CD4-positive, alpha-beta memory T cell (primary cell): ENCODE data around the gene IER3. TPM values are rescaled to one million over a fixed set of nuclear protein-coding genes. Genes with fewer than 3 reads are reported as not detected.

Experiments used
- CTCF ChIA-PET: fragments of 350-600 bp; sonication (Branson Sonifier 250); formaldehyde crosslinking; loops from one replicate; lab custom pipeline; 2021; ENCODE audit warnings: inconsistent platforms; ENCODE audit not compliant: partially characterized antibody; lab: Charles Lee
- POLR2A ChIA-PET: fragments of 350-600 bp; sonication (Branson Sonifier 250); formaldehyde crosslinking; loops from one replicate; lab custom pipeline; 2021; ENCODE audit not compliant: partially characterized antibody; lab: Charles Lee
- DNase-seq, 5 donors: peaks; one replicate each; pipeline versions ENCODE4 v3.0.0 to v3.0.0-alpha.2; 2020 to 2022; ENCODE audit warnings: mixed read lengths in 1 of 5
- H3K27ac ChIP-seq: one replicate; pipeline ENCODE4 v1.7.0; 2013; ENCODE audit warnings: low read depth, low read length
- H3K27me3 ChIP-seq: 2 replicates; pipeline ENCODE4 v1.7.0; 2013; ENCODE audit warnings: mild to moderate bottlenecking, low read length, moderate library complexity; ENCODE audit not compliant: insufficient read depth
- H3K36me3 ChIP-seq: 2 replicates; pipeline ENCODE4 v1.7.0; 2013; ENCODE audit warnings: mild to moderate bottlenecking, low read length, moderate library complexity; ENCODE audit not compliant: insufficient read depth
- H3K4me1 ChIP-seq: 2 replicates; pipeline ENCODE4 v1.7.0; 2013; ENCODE audit warnings: mild to moderate bottlenecking, low read length, moderate library complexity; ENCODE audit not compliant: insufficient read depth
- H3K4me3 ChIP-seq, 2 donors: one replicate each; pipeline ENCODE4 v1.7.0; 2013; ENCODE audit warnings: low read length in 2 of 2, mild to moderate bottlenecking in 1 of 2
- H3K9me3 ChIP-seq, 2 donors: one replicate each; pipeline ENCODE4 v1.7.0; 2013; ENCODE audit warnings: low read length in 2 of 2, control low read depth in 1 of 2; ENCODE audit not compliant: control insufficient read depth in 1 of 2
- H3K27ac Mint-ChIP-seq, 7 donors: one replicate each; pipeline ENCODE4 v1.8.0; 2020 to 2021; ENCODE audit warnings: mixed read lengths in 7 of 7, mild to moderate bottlenecking in 6 of 7, inconsistent platforms in 3 of 7, moderate library complexity in 3 of 7
- H3K27me3 Mint-ChIP-seq, 2 donors: one replicate each; pipeline ENCODE4 v1.8.0; 2020 to 2021; ENCODE audit warnings: mixed read lengths in 2 of 2
- H3K36me3 Mint-ChIP-seq, 2 donors: one replicate each; pipeline ENCODE4 v1.8.0; 2020 to 2021; ENCODE audit warnings: mixed read lengths in 2 of 2, inconsistent platforms in 1 of 2, mild to moderate bottlenecking in 1 of 2
- H3K4me1 Mint-ChIP-seq, 4 donors: one replicate each; pipeline ENCODE4 v1.8.0; 2020 to 2021; ENCODE audit warnings: mixed read lengths in 4 of 4, mild to moderate bottlenecking in 1 of 4
- H3K4me3 Mint-ChIP-seq, 8 donors: one replicate each; pipeline ENCODE4 v1.8.0; 2020 to 2021; ENCODE audit warnings: mixed read lengths in 8 of 8, mild to moderate bottlenecking in 7 of 8, moderate library complexity in 6 of 8, inconsistent platforms in 3 of 8
- H3K9me3 Mint-ChIP-seq, 8 donors: one replicate each; pipeline ENCODE4 v1.8.0; 2020 to 2021; ENCODE audit warnings: mixed read lengths in 8 of 8, mild to moderate bottlenecking in 5 of 8, inconsistent platforms in 3 of 8, moderate library complexity in 1 of 8
- intact Hi-C: fragments of 100-400 bp; cut with micrococcal nuclease; formaldehyde crosslinking; loops from one replicate; pipeline ENCODE4 v1.15.1; 2023
- polyA plus RNA-seq, 2 donors: library from polyadenylated mRNA; unstranded; fragments of 300-500 nt; fragmentation: Illumina TruSeq; gene quantifications; one replicate each; pipeline ENCODE4 v1.2.3, GENCODE V29; 2021
- total RNA-seq, 2 experiments: library from RNA; stranded (reverse); gene quantifications; one replicate each; pipeline ENCODE4 v1.2.3, GENCODE V29; 2021

Gene IER3
- total and polyA plus RNA-seq, 4 experiments from 2014 or later, result 0.77 to 11.4 (median 6.1) TPM

- Histone ChIP-seq H3K27ac (peak overlapping the region; percentile 69), H3K9me3 (no peaks in the 10 kb centered on the region), H3K4me3 (peak overlapping the region; percentile 67 to 80), H3K36me3 (peaks cover 23% of the 10 kb centered on the region), H3K27me3 (no peaks in the 10 kb centered on the region), H3K4me1 (peaks cover 35% of the 10 kb centered on the region)
- Mint-ChIP-seq H3K4me3 (peak overlapping the region; percentile 88 to 99 (median 98)), H3K9me3 (peaks cover 0 to 2% (median 0%) of the 10 kb centered on the region in 8 donors), H3K4me1 (peaks cover 22 to 68% (median 44%) of the 10 kb centered on the region in 4 donors), H3K27me3 (no peaks in the 10 kb centered on the region), H3K36me3 (peaks cover 31 to 63% of the 10 kb centered on the region in 2 donors), H3K27ac (peak overlapping the region; percentile 96 to 100 (median 98))
- intact Hi-C loops, result loop anchor here (1.0 kb wide), 5 partner anchors 30 to 201 kb away; partner anchors contain the start of genes GNL1, MRPS18B and PPP1R10
- ChIA-PET CTCF (interaction anchor here (0.6 to 23.1 kb wide), 10 partner anchors 12 to 235 kb away, joined by 3 to 865 read pairs (median 3); partner anchors contain the start of gene DHX16), POLR2A (interaction anchor here (0.7 to 47.0 kb wide), 32 partner anchors 9 to 1255 kb away, joined by 3 to 1474 read pairs (median 4); partner anchors contain the start of genes ABCF1, ATAT1, BAG6 and C6orf136)
- DNase-seq, result no peak
Measured at GRCh38 chr6:30716879-30717128, 27.5 kb downstream of the IER3 start.

- peaks cover 0 to 2% (median 0%) of the 10 kb centered on the region in 8 donors for H3K9me3 Mint-ChIP-seq
- CTCF ChIA-PET, result interaction anchor here (0.7 to 2.7 kb wide), 2 partner anchors 8 to 22 kb away, joined by 4 to 11 read pairs; no protein-coding TSS in a partner anchor
- no peak for DNase-seq
- peaks cover 50 to 66% of the 10 kb centered on the region in 2 donors for H3K36me3 Mint-ChIP-seq
- Histone ChIP-seq H3K36me3 (peaks cover 31% of the 10 kb centered on the region), H3K27me3 (no peaks in the 10 kb centered on the region), H3K27ac (no peak overlapping the region), H3K9me3 (no peaks in the 10 kb centered on the region), H3K4me1 (peaks cover 28% of the 10 kb centered on the region), H3K4me3 (no peak overlapping the region)
- H3K27ac Mint-ChIP-seq, result peak overlapping the region in 1 of 7 donors; percentile 18
- intact Hi-C loops, result no loop called here
- H3K4me1 Mint-ChIP-seq, result peaks cover 18 to 49% (median 36%) of the 10 kb centered on the region in 4 donors
- no peak overlapping the region for H3K4me3 Mint-ChIP-seq
- POLR2A ChIA-PET, result interaction anchor here (47.0 kb wide), 1 partner anchor 29 kb away, joined by 1474 read pairs; the partner anchor contains the start of genes DHX16, NRM and PPP1R18
- no peaks in the 10 kb centered on the region for H3K27me3 Mint-ChIP-seq
Measured at GRCh38 chr6:30714263-30714662, 30.1 kb downstream of the IER3 start.

GRCh38 chr6:30712441-30712945 is 31.9 kb downstream of the IER3 start:
- Mint-ChIP-seq H3K4me3 (no peak overlapping the region), H3K27ac (peak overlapping the region in 1 of 7 donors; percentile 13), H3K27me3 (no peaks in the 10 kb centered on the region), H3K4me1 (peaks cover 18 to 42% (median 29%) of the 10 kb centered on the region in 4 donors), H3K9me3 (peaks cover 0 to 2% (median 0%) of the 10 kb centered on the region in 8 donors), H3K36me3 (peaks cover 58 to 74% of the 10 kb centered on the region in 2 donors)
- H3K9me3 ChIP-seq, result no peaks in the 10 kb centered on the region
- no peak overlapping the region for H3K27ac ChIP-seq
- ChIA-PET POLR2A (interaction anchor here (0.8 to 47.0 kb wide), 3 partner anchors 9 to 95 kb away, joined by 3 to 1474 read pairs (median 11); partner anchors contain the start of genes DHX16, MRPS18B, NRM and PPP1R18), CTCF (interaction anchor here (1.2 to 2.7 kb wide), 4 partner anchors 10 to 34 kb away, joined by 3 to 11 read pairs (median 6); no protein-coding TSS in a partner anchor)
- H3K27me3 ChIP-seq, result no peaks in the 10 kb centered on the region
- no peak for DNase-seq
- peaks cover 34% of the 10 kb centered on the region for H3K36me3 ChIP-seq
- H3K4me1 ChIP-seq, result peaks cover 15% of the 10 kb centered on the region
- intact Hi-C loops, result no loop called here
- no peak overlapping the region for H3K4me3 ChIP-seq

GRCh38 chr6:30711758-30712380 is 32.5 kb downstream of the IER3 start:
- POLR2A ChIA-PET, result interaction anchor here (0.8 to 47.0 kb wide), 3 partner anchors 9 to 94 kb away, joined by 3 to 1474 read pairs (median 11); partner anchors contain the start of genes DHX16, MRPS18B, NRM and PPP1R18
- intact Hi-C loops, result no loop called here

GRCh38 chr6:30709101-30709868 is 35.1 kb downstream of the IER3 start:
- Mint-ChIP-seq H3K9me3 (no peaks in the 10 kb centered on the region), H3K27me3 (no peaks in the 10 kb centered on the region), H3K27ac (peak overlapping the region in 2 of 7 donors; percentile 13 to 86), H3K36me3 (peaks cover 68 to 75% of the 10 kb centered on the region in 2 donors), H3K4me1 (peaks cover 6 to 21% (median 11%) of the 10 kb centered on the region in 4 donors), H3K4me3 (no peak overlapping the region)
- ChIA-PET CTCF (interaction anchor here (0.8 to 2.7 kb wide), 4 partner anchors 13 to 30 kb away, joined by 3 to 8 read pairs (median 6); partner anchors contain the start of gene NRM), POLR2A (interaction anchor here (47.0 kb wide), 1 partner anchor 24 kb away, joined by 1474 read pairs; the partner anchor contains the start of genes DHX16, NRM and PPP1R18)
- H3K4me1 ChIP-seq, result no peaks in the 10 kb centered on the region
- H3K9me3 ChIP-seq, result no peaks in the 10 kb centered on the region
- no peak overlapping the region for H3K4me3 ChIP-seq
- intact Hi-C loops, result no loop called here
- H3K27me3 ChIP-seq, result no peaks in the 10 kb centered on the region
- no peak overlapping the region for H3K27ac ChIP-seq
- H3K36me3 ChIP-seq, result peaks cover 46% of the 10 kb centered on the region
- DNase-seq, result no peak

More at GRCh38 chr6:30711758-30712380, 32.5 kb downstream of the IER3 start:
- H3K4me3 Mint-ChIP-seq, result no peak overlapping the region
- no peak overlapping the region for H3K27ac Mint-ChIP-seq
- peaks cover 59 to 72% of the 10 kb centered on the region in 2 donors for H3K36me3 Mint-ChIP-seq
- no peak overlapping the region for H3K27ac ChIP-seq
- peaks cover 15% of the 10 kb centered on the region for H3K4me1 ChIP-seq
- DNase-seq, result no peak
- H3K9me3 Mint-ChIP-seq, result no peaks in the 10 kb centered on the region
- CTCF ChIA-PET, result interaction anchor here (1.2 to 2.7 kb wide), 4 partner anchors 10 to 33 kb away, joined by 3 to 11 read pairs (median 6); no protein-coding TSS in a partner anchor
- peaks cover 39% of the 10 kb centered on the region for H3K36me3 ChIP-seq
- H3K4me3 ChIP-seq, result no peak overlapping the region
- no peaks in the 10 kb centered on the region for H3K27me3 ChIP-seq
- peaks cover 14 to 36% (median 27%) of the 10 kb centered on the region in 4 donors for H3K4me1 Mint-ChIP-seq
- no peaks in the 10 kb centered on the region for H3K27me3 Mint-ChIP-seq
- H3K9me3 ChIP-seq, result no peaks in the 10 kb centered on the region

GRCh38 chr6:30707281-30707850 is 37.0 kb downstream of the IER3 start:
- H3K27me3 Mint-ChIP-seq, result no peaks in the 10 kb centered on the region
- H3K27ac Mint-ChIP-seq, result peak overlapping the region in 1 of 7 donors; percentile 23
- H3K9me3 Mint-ChIP-seq, result no peaks in the 10 kb centered on the region
- POLR2A ChIA-PET, result interaction anchor here (47.0 kb wide), 1 partner anchor 22 kb away, joined by 1474 read pairs; the partner anchor contains the start of genes DHX16, NRM and PPP1R18
- no peak overlapping the region for H3K4me3 Mint-ChIP-seq
- intact Hi-C loops, result no loop called here
- H3K27ac ChIP-seq, result no peak overlapping the region
- peaks cover 6 to 7% (median 6%) of the 10 kb centered on the region in 4 donors for H3K4me1 Mint-ChIP-seq
- H3K9me3 ChIP-seq, result no peaks in the 10 kb centered on the region
- CTCF ChIA-PET, result interaction anchor here (1.0 kb wide), 1 partner anchor 12 kb away, joined by 3 read pairs; no protein-coding TSS in a partner anchor
- H3K36me3 Mint-ChIP-seq, result peaks cover 63 to 77% of the 10 kb centered on the region in 2 donors
- no peak for DNase-seq
- H3K27me3 ChIP-seq, result no peaks in the 10 kb centered on the region
- H3K4me3 ChIP-seq, result no peak overlapping the region
- H3K36me3 ChIP-seq, result peaks cover 29% of the 10 kb centered on the region
- H3K4me1 ChIP-seq, result no peaks in the 10 kb centered on the region
